NCI-H2081 treated with DMSO at 0.1 percent for 48 hours (cell line): ENCODE data around the gene RNF19B.
"Not testable (repeated sequence)": the region's sequence is repeated elsewhere in the genome, so short reads cannot be mapped to it uniquely, and the experiment has no call there.

ENCODE experiments used
- DNase-seq: peaks from one replicate; lab custom pipeline; 2025; lab: John Stamatoyannopoulos, UW

Gene RNF19B

GRCh38 chr1:32931760-32932159, 32.8 kb downstream of the RNF19B start:
- no peak for DNase-seq

- no peak for DNase-seq
Measured at GRCh38 chr1:32929366-32929765, 35.2 kb downstream of the RNF19B start.

- DNase-seq, result no peak
Measured at GRCh38 chr1:32928715-32929114, 35.9 kb downstream of the RNF19B start.

- DNase-seq, result no peak
Measured at GRCh38 chr1:32928285-32928684, 36.3 kb downstream of the RNF19B start.

DNA sequence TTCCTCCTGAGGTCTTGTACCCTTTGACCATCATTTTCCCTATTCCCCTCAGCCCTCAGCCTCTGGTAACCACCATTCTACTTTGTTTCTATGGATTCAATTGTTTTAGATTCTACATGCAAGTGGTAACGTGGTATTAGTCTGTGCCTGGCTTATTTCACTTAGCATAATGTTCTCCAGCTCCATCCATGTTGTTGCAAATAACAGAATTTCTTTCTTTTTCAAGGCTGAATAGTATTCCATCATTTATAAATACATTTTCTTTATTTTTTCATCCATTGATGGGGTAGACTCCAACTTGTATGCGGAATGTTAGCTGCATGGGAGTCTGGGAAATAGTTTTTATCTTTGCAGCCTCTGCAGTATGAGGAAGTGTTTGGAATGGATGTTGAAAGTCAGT, 37.2 kb downstream of the RNF19B start:
- no peak for DNase-seq

GRCh38 chr1:32926562-32926961, 38.0 kb downstream of the RNF19B start:
- DNase-seq, result no peak

- DNase-seq, result no peak
Measured at GRCh38 chr1:32925403-32926162, 39.0 kb downstream of the RNF19B start.

DNA sequence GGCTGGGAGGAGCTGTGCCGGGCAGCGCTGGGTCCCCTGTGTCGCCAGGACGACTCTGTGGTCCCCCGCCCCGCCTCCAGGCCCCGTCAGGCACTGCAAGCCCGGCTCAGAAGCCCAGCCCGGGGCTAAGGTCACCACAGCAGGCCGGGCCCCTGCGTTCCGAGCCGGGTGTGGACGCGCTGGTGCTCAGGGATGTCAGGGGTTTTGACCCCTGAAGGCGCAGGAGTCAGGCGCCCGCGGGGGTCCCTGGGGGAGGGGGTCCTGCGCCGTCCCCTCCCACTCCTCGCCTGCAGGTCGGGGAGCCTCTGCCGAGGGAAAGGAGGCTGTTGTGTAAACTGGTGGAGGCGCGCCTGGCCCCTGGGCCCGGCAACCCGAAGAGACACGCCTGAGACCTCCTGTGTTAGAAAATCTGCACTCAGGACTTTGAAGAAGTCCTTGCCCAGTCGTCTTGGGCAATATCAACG, 39.7 kb downstream of the RNF19B start:
- DNase-seq, result no peak

- DNase-seq, result no peak
Measured at GRCh38 chr1:32920833-32921232, 43.8 kb downstream of the RNF19B start.

DNA sequence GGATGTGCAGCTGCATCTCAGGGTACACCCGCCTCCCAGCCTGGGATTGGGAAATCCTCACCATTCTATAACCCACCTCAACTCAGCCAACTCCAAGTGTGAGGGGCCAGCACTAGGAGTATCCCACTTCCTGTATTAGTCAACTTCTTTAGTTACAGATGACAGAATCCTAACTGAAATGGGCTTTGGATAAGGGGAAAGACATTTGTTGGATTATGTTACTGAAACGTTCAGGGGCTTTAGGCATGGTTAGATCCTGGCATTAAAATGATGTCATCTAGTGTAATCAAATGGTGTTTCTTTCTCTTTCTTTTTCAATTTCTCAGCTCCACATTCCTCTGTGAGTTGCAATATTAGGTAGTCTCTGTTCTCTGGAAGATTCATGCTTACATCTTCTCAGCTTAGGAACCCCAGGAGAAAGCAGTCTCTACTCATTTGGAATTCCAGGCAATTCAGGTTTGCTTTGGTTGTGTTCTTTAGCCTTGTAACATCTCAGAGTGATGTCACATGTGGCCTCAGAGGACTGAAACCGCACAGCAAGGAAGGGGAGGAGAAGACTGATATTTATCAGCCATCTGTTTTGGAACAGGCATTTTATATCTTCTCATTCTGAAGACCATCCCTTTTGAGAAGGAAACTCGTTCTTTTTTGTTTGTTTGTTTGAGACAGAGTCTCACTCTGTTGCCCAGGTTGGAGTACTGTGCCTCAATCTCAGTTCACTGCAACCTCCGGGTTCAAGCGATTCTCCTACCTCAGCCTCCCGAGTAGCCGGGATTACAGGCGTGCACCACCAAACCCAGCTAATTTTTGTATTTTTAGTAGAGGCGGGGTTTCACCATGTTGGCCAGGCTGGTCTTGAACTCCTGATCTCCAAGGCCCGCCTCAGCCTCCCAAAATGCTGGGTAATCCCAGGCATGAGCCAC, 44.5 kb downstream of the RNF19B start:
- no peak for DNase-seq

DNA sequence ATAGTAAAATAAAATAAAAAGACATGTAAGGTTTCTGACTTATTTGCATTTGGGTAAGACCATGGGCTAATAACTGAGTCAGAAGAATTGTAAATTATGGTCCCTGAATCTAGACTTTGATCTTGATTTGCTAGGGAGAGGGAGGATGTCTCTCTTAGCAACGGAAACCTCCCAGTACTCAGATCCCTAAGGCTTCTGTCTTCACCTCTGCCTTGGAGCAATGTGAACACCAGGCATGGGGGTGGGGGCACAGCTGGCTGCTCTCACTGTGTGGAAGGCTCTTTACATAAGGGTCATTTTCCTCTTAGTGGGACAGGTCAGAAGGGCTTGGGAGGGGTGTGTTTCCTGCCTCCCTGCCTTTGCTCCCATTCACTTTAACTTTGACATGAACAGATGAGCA, 46.4 kb downstream of the RNF19B start:
- DNase-seq, result no peak

DNA sequence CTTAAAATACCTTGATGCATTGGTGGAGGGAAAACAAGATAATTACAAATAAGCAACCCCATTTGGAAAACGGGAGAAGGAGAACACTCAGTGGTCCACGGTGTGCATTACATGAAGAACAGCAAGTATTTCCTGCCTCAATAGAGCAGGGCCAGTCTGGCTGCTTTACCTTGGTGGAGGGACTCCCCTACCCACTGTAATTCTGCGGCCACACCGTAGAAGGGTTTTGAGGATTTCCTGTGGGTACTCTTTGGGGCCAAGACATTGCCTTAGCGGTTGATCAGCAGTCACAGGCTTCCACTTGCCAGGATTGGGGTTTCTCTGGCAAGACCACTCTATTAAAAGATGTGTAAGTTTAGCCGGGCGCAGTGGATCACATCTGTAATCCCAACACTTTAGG, 47.1 kb downstream of the RNF19B start:
- no peak for DNase-seq

- DNase-seq, result no peak
Measured at GRCh38 chr1:32915766-32916706, 48.6 kb downstream of the RNF19B start.

GRCh38 chr1:32910319-32910718, 54.3 kb downstream of the RNF19B start:
- DNase-seq, result no peak

DNA sequence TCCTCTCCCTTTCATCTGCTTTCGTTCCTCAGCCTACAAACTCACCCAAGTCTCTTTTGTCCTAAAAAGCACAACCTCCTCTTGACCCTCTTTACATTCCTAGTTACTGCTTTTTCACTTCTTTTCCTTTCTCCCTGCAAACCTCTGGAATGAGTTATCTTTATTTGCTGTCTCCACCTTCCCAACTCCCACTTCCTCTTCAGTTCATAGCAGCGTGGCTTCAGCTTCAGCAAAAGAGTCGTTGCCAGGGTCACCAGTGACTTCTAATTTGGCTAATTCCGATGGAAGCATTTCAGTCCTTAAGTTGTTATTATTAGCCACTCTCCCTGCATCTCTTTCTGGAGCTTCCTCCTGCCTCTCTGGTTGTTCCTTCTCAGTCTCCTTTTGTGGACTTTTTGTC, 57.2 kb downstream of the RNF19B start:
- no peak for DNase-seq

DNA sequence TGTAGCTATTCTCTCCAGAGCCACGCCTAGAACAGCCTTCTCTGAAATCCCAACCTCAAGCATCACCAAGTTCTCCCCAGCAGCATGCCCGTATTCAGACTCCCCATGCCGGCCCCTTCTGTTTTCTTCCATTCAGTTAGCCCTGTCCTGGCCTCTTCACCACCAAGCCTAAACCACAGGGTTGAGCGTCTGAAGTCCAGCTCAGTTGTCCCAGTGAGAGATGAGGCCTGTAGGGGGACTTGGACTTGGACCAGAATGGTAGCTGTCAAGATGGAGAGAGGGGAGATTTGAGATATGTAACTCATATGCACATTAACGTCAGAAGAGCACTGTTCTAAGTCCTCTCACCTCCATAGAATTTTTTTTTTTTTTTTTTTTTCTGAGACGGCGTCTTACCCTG, 58.0 kb downstream of the RNF19B start:
- DNase-seq, result no peak

DNA sequence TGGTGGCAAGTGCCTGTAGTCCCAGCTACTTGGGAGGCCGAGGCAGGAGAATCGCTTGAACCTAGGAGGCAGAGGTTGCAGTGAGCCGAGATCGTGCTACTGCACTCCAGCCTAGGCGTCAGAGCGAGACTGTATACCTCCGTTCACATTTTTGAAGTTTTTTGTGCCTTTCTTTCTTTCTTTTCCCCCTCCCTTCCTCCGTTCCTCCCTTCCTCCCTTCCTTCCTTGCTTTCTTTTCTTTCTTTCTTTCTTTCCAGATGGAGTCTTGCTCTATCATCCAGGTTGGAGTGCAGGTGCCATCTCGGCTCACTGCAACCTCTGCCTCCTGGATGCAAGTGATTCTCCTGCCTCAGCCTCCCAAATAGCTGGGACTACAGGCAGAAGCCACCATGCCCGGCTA, 59.0 kb downstream of the RNF19B start:
- DNase-seq, result not testable (repeated sequence)

DNA sequence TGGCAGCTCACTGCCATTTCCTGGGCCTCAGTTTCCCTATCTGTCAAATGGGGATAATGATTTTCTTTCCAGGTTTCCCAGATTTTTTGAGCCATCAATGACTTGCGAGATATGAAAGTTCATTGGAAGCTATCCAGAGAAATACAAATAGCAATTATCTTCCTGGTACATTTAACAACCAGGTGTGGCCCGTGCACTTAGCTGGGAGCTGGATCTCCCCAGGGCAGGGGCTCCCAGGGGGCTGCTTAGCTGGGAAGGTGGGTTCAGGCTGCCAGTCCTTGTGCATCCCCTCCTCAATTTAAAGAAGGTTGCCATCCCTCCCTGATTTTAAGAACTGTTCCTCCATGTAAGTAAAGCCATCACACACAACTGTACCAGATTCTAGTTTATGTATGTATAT, 59.8 kb downstream of the RNF19B start:
- DNase-seq, result no peak

DNA sequence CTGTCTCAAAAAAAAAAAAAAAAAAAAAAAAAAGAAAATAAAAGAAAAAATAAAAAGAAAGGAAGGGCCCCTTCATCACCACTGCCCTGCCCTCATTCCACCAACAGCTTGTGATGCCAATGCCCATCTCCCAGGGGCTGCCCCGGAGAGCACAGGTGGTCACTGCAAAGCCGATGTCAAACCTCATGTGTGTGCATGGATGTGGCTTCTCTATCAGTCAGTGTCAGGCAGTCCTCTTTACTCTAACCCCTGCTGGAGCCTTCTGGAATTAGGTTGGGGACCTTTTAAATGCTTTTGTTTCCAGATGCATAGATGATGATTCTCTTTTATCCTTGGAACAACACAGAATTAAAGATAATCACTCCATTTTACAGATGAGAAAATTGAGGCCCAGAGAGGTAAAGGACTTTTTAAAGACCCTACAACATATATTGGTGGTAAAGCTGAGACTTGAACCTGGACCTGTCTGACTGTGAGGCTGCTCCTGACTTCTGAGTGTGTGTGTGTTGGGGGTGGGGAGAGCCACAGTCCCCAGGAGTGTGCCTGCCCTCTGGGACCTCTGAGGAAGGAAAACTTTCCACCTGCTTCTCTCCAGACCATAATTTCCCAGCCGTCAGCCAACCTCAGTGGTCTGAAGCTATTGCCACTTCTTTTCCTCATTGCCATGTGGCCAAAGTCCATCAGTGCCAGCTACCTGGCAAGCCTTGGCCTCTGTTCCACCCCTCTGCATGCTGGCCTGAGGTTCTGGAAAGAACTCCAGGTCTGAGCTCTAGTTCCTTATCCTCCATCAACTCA, 60.4 kb downstream of the RNF19B start:
- DNase-seq, result no peak

DNA sequence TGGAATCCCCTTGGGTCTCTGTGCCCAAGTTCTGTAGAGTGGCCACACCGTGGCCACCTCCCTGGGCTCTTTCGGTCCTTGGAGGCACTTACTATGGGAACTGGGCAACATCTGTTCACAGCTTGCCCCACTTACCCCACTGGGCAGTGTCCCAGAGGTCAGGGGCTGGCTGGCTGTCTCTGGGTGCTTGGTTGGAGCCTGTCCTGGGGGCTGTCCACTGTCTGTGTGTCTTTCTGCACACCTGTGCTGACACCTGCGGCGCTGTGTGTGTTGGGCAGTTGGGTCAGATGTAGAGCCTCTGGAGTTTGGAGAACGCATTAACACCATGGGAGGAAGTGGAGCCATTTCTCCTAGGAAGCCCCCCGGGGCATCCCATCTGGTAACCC, 62.1 kb downstream of the RNF19B start:
- no peak for DNase-seq

- DNase-seq, result no peak
Measured at GRCh38 chr1:32901823-32902534, 62.6 kb downstream of the RNF19B start.
